Stomach smooth muscle (tissue), 2 donors: ENCODE results near the gene DSTN.

Source experiments
- H3K27ac ChIP-seq: one replicate; pipeline ENCODE4 v1.7.0; 2013; ENCODE audit warnings: mild to moderate bottlenecking, low read length, inconsistent platforms
- H3K27me3 ChIP-seq, 2 donors: one replicate each; pipeline ENCODE4 v1.7.0; 2013; ENCODE audit warnings: low read length in 2 of 2; ENCODE audit not compliant: insufficient read depth in 2 of 2, control insufficient read depth in 1 of 2
- H3K36me3 ChIP-seq, 2 donors: one replicate each; pipeline ENCODE4 v1.7.0; 2013; ENCODE audit warnings: low read length in 2 of 2; ENCODE audit not compliant: control insufficient read depth in 2 of 2, insufficient read depth in 2 of 2
- H3K4me1 ChIP-seq: one replicate; pipeline ENCODE4 v1.7.0; 2013; ENCODE audit warnings: low read length; ENCODE audit not compliant: control insufficient read depth, insufficient read depth
- H3K4me3 ChIP-seq, 2 donors: one replicate each; pipeline ENCODE4 v1.7.0; 2013; ENCODE audit warnings: low read length in 2 of 2
- H3K9ac ChIP-seq, 2 donors: one replicate each; pipeline ENCODE4 v1.7.0; 2013; ENCODE audit warnings: low read length in 2 of 2, mild to moderate bottlenecking in 1 of 2
- H3K9me3 ChIP-seq, 2 donors: one replicate each; pipeline ENCODE4 v1.7.0; 2013; ENCODE audit warnings: low read length in 2 of 2; ENCODE audit not compliant: control insufficient read depth in 2 of 2
- donor health status: healthy.
- donor health status: Pancreatic carcinoma.

The DSTN gene

DNA sequence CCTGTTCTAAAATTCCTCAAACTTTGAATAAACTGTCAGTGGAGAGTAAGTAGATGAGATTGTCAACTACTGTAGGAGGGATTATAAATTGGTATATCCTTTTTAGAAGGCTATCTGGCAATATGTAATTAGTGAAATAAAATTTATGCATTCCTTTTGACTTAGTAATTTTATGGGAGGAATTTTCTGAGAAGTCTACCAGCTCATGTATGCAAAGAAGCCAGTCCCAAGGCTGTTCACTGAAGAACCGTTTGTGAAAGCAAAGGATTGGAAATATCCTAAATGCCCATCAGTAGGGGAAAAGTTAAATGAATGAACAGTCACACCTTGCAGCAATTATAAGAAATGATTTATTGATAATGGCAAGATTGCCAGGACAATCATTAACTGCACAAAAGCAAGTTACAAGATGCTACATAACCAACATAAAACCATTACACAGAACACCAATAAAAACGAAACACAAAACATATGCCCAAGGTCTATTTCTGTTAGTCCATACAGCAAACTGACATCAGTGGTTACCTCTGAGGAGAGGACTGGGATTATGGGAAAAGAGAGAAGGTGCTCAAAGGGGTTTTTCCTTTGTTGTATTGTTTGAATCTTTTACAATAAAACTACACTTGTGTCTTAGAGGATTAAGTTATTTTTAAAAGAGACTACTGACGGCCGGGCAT lies 4.6 kb upstream of the DSTN start:
- Histone ChIP-seq H3K4me3 (no peak overlapping the region), H3K36me3 (no peaks in the 10 kb centered on the region), H3K9me3 (no peaks in the 10 kb centered on the region), H3K27ac (peak overlapping the region; percentile 98), H3K4me1 (peaks cover 49% of the 10 kb centered on the region), H3K27me3 (no peaks in the 10 kb centered on the region), H3K9ac (no peak overlapping the region)

- H3K9ac ChIP-seq, result no peak overlapping the region
- peaks cover 44% of the 10 kb centered on the region for H3K4me1 ChIP-seq
- H3K27ac ChIP-seq, result peak overlapping the region; percentile 98
- no peaks in the 10 kb centered on the region for H3K27me3 ChIP-seq
- H3K4me3 ChIP-seq, result no peak overlapping the region
- H3K9me3 ChIP-seq, result no peaks in the 10 kb centered on the region
- no peaks in the 10 kb centered on the region for H3K36me3 ChIP-seq
Observed at GRCh38 chr20:17566345-17566744, 3.5 kb upstream of the DSTN start.

DNA sequence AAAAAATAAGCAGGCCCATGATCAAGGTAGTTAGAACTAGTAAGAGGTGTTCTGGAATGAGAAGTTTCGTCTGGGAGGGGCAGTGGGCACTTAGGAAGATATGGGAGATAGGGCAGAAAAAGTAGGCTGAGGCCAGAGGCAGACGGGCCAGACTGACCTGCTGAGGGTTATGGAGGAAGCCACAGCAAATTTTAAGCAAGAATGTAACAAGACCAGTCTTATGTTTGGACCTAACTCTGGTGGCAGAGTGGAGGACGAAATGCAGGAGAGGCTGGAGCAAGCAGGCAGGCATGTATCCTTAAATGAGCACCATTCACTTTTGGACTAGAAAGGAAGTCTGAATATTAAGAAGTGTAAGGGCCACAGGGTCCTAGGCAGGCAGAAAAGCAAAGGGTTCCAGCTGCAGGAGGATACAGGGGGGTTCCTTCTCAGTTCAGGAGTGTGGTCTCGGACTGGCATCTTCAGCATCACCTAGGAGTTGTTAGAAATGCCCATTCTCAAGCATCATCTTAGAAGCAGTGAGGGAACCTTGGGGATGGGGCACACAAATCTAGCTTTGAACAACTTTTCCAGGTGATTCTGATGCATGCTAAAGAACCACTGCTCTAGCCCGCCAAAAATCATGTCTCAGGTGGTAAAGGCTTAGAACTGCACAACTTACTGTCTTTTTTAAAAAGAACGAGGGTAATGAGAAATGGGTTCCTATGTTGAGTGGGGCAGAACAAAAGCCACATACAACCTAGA lies 1.7 kb upstream of the DSTN start:
- H3K9me3 ChIP-seq, result no peaks in the 10 kb centered on the region
- peak overlapping the region; percentile 77 to 86 for H3K9ac ChIP-seq
- peaks cover 2 to 4% of the 10 kb centered on the region in 2 donors for H3K36me3 ChIP-seq
- H3K27ac ChIP-seq, result peak overlapping the region; percentile 98
- H3K27me3 ChIP-seq, result no peaks in the 10 kb centered on the region
- peaks cover 34% of the 10 kb centered on the region for H3K4me1 ChIP-seq
- peak overlapping the region; percentile 44 to 96 for H3K4me3 ChIP-seq

GRCh38 chr20:17568972-17569521 lies 828 bp upstream of the DSTN start:
- Histone ChIP-seq H3K27ac (peak overlapping the region; percentile 99), H3K9ac (peak overlapping the region; percentile 77 to 86)

GRCh38 chr20:17570347-17571152 lies 675 bp downstream of the DSTN start:
- H3K36me3 ChIP-seq, result peaks cover 2 to 4% of the 10 kb centered on the region in 2 donors
- H3K9ac ChIP-seq, result peak overlapping the region; percentile 97 to 99
- no peaks in the 10 kb centered on the region for H3K27me3 ChIP-seq
- peak overlapping the region; percentile 96 for H3K4me3 ChIP-seq
- peaks cover 22% of the 10 kb centered on the region for H3K4me1 ChIP-seq
- no peaks in the 10 kb centered on the region for H3K9me3 ChIP-seq
- peak overlapping the region; percentile 99 for H3K27ac ChIP-seq

More at GRCh38 chr20:17568972-17569521, 828 bp upstream of the DSTN start:
- Histone ChIP-seq H3K4me3 (peak overlapping the region; percentile 44 to 96), H3K27me3 (no peaks in the 10 kb centered on the region), H3K9me3 (no peaks in the 10 kb centered on the region), H3K4me1 (peaks cover 26% of the 10 kb centered on the region), H3K36me3 (peaks cover 2 to 4% of the 10 kb centered on the region in 2 donors)

DNA sequence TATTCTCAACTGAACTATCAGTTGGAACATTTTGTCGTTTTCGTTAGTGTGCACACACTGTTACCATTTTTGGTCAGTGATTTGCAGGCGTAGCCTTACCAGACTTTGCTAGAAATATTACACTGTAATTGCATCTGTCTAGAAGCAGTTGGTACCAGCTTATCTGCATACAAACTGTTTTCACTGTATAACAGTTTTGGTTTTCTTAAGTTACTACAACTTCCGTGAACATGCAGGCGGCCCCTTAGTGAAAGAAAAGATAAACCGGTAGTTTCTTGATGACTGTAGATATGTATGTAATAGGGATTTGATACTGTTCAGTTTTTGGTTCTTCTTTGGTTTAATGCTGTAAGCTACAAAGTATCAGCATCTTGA lies 1.3 kb downstream of the DSTN start:
- Histone ChIP-seq H3K27me3 (no peaks in the 10 kb centered on the region), H3K4me3 (peak overlapping the region; percentile 96), H3K36me3 (peaks cover 2 to 4% of the 10 kb centered on the region in 2 donors), H3K9ac (peak overlapping the region; percentile 97 to 99), H3K4me1 (peaks cover 22% of the 10 kb centered on the region), H3K9me3 (no peaks in the 10 kb centered on the region), H3K27ac (peak overlapping the region; percentile 99)

DNA sequence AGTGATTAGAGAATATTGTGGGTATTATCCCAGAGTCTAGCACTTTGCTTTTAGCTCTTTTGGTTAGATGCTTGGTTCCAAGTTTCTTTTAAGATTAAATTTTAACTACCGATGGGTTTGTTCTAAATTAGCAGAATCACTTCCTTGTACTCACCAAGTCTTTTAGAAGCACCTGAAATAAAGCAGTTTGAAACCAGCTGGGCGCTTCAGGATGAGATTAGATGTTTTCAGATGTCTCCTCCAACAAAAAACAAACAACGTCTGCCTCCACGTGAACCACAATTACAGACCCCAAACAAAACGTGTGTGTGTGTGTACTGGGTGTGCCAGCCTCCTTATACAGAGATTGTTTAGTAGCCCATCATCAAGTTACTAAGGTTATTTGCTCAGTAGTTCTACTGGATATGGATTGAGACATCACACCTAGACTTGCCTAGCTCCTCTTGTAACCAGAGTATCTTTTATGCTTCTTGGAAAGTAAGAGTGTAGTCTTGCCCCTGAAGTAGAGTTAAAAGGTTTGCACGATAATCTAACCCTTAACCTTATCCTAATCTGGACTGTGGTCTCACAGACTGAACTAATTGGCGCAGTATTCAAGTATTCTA lies 2.3 kb downstream of the DSTN start:
- peaks cover 2 to 4% of the 10 kb centered on the region in 2 donors for H3K36me3 ChIP-seq
- H3K9ac ChIP-seq, result peak overlapping the region; percentile 97 to 99
- H3K9me3 ChIP-seq, result no peaks in the 10 kb centered on the region
- H3K4me1 ChIP-seq, result peaks cover 19% of the 10 kb centered on the region
- peak overlapping the region; percentile 61 for H3K27ac ChIP-seq
- H3K27me3 ChIP-seq, result no peaks in the 10 kb centered on the region
- H3K4me3 ChIP-seq, result peak overlapping the region; percentile 96

GRCh38 chr20:17573463-17573862 lies 3.6 kb downstream of the DSTN start:
- H3K4me1 ChIP-seq, result peaks cover 5% of the 10 kb centered on the region
- no peaks in the 10 kb centered on the region for H3K9me3 ChIP-seq
- no peaks in the 10 kb centered on the region for H3K27me3 ChIP-seq
- peaks cover 2 to 4% of the 10 kb centered on the region in 2 donors for H3K36me3 ChIP-seq
- H3K27ac ChIP-seq, result peak overlapping the region; percentile 56
- peak overlapping the region; percentile 30 to 97 for H3K9ac ChIP-seq
- H3K4me3 ChIP-seq, result peak overlapping the region; percentile 96

DNA sequence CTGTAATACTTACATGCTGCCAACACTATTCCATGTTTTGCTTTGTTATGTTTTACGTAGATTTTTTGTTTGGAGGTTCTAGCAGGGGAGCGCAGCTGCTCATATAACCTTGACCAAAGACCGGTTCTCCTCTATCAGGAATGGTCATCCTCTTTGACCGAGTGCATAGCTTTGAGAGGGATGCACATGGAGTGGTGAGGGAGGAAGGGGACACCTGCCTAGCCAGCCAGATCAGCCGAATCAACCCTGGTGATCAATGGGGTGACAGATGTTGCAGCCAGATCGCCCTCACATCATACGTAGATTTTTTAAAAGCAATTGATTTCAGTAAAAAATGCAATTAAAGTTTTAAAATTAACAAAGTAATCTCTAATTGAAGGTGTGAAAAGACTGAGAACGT lies 6.3 kb downstream of the DSTN start:
- Histone ChIP-seq H3K9me3 (no peaks in the 10 kb centered on the region), H3K4me1 (peaks cover 20% of the 10 kb centered on the region), H3K27ac (peak overlapping the region; percentile 31), H3K9ac (no peak overlapping the region), H3K36me3 (peaks cover 2 to 4% of the 10 kb centered on the region in 2 donors), H3K27me3 (no peaks in the 10 kb centered on the region), H3K4me3 (peak overlapping the region; percentile 45 to 64)
